GM04504 (cell line): Measurements from ENCODE around the gene RSAD1.
A peak's percentile ranks its signal among the peaks of the same experiment; 100 is the strongest.

Experiments used
- DNase-seq: peaks from one replicate; pipeline ENCODE4 v3.0.0-alpha.2; 2012; ENCODE audit warnings: low read depth

RSAD1 gene

DNA sequence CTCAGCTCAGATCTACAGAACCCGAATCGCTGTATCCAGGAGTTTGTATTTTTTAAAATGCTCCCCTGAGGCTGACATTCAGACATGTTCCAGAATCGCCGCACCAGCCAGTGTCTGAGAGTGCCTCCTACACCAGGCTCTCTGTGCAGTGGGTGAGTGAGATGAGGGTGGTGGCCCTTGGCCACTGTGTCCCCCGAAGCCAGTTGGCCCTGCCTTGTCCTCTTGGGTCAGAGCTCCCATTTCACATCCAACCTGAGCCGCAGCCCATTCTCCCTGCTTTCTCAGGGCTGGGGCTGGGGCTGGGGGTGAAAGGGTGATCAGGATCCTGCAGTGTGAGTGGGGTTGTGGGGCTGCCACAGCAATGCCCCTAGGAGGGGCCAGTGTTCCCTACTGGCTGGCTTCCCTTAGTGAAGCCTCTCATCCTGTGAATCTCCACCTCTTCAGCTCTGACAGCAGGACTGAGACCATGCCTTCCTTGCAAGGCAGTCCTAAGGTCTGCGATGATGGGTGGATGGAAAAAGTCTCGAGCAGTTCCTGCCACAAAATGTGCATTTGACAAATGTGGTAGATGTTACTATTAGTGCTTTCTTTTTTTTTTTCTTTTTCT is 16.7 kb downstream of the RSAD1 start:
- DNase-seq = no peak

DNA sequence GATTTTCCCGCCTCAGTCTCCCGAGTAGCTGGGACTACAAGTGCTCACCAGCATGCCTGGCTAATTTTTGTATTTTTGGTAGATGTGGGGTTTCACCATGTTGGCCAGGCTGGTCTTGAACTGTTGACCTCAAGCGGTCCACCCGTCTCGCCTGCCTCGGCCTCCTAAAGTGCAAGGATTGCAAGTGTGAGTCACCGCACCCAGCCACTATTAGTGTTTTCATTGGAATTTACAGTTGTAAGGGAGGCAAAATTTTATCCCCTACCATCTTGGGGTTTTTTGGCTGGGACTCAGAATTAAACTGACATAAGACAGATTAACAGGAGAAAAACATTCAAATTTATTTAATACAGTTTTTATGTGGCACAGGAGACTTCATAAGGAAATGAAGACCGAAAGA is 17.3 kb downstream of the RSAD1 start:
- no peak for DNase-seq

DNA sequence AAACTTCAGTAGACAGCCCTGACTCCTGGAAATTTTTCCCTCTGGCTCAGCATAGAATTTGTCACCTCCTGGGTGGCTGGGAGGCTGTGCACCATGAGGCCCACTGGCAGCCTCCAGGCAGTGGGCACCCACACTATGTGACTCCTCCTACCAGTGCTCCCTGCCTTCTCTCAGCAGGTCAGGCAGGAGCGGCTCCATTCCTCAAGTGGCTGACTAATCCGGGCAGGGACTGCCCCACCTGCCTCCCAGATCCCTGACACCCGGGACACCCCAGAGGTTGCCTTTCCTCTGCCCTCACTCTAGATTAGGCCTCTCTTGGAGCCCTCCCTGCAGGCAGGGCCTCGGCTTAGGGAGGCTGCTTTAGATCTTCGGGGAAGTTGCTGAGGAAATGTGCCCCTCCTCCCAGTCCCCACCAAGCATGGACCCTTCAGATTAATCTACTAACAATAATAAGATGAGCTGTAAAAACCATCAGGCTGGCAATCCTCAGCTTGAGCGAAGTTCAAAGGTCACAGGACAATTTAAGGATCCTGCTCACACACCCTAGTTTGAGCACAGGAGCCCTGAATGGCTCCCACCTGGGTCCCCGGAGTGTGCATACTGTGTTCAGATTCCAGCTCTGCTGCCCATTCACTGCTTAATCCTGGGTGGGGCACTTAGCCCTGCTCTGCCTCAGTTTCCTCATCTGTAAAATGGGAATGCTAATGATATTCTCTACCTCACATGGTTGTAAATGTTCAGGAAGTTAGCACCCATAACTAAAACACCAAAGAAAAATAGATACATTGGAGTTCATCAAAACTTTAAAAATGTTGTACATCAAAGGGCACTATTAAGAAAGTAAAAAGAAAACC is 19.6 kb downstream of the RSAD1 start:
- no peak for DNase-seq

DNA sequence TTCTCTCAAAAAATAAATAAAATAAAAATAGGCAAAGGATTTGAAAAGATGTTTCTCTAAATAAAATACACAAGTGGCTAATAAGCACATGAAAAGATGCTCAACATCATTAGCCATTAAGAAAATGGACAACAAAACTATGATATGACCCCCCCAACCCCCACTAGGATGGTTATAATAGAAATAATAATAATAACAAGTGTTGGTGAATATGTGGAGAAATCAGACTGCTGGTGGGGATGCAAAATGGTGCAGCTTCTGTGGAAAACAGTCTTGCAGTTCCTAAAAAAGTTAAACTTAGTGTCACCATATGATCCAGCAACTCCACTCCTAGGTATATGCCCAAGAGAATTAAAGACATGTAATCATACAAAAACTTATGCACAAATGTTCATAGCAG is 20.6 kb downstream of the RSAD1 start:
- no peak for DNase-seq

DNA sequence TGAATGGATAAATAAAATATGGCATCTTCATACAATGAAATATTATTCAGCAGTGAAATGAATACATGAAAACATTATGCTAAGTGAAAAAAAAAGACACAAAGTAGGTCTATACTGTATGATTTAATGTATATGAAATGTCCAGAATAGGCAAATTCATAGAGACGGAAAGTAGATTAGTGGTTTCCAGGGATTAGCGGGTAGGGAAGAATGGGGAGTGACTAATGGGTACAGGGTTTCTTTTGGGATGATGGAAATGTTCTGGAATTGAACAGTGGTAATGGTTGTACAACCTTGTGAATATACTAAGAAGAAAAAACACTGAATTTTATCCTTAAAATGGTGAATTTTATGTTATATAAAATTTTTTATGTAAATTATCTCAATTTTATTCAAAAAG is 21.1 kb downstream of the RSAD1 start:
- no peak for DNase-seq

DNA sequence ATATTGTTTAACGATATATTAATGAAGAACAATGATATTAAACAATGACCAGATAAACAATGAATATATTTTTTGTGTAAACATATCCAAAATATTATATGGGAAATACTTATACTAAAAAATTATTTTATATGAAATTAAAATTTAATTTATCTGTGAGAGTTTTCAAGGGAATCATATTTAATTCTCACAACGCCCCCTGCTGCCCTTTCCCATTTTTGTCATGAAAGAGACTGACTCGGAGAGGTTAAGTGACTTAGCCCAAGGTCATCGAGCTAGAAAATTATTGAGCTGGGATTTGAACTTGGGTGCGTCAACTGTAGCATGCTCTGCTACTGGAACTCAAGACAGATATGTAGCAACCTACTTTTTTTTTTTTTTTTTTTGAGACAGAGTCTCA is 22.4 kb downstream of the RSAD1 start:
- no peak for DNase-seq

DNA sequence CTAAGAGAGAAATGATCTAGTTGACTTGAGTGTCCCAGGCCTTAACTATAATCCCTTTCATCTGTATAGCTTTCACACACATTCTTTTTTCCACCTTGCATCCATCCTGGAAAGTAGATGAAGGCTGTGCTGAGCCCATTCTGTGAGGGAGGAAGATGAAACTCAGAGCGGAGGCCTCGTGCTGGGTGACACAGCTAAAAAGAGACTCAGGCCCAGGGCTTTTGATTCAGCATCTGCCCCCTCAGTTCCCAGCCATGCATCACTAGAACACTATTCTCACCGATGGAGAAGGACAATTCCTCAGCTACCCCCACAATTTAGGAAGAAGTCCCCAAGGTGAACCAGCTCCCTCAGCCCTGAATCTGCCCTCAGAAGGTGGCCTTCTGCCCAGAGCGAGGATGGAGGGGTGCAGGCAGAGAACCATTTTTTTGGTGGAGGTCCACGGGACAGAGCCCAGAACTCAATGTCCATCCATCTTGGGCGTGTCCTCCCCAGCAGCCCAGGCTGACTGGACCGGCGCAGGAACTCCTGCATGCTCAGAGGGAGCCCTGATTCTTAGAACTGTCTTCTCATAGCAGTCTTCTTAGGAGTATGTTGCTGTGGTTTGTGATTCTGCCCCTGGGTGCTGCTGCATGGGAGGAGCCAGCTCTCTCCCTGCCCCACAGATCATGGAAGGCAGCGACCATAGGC is 23.8 kb downstream of the RSAD1 start:
- no peak for DNase-seq

DNA sequence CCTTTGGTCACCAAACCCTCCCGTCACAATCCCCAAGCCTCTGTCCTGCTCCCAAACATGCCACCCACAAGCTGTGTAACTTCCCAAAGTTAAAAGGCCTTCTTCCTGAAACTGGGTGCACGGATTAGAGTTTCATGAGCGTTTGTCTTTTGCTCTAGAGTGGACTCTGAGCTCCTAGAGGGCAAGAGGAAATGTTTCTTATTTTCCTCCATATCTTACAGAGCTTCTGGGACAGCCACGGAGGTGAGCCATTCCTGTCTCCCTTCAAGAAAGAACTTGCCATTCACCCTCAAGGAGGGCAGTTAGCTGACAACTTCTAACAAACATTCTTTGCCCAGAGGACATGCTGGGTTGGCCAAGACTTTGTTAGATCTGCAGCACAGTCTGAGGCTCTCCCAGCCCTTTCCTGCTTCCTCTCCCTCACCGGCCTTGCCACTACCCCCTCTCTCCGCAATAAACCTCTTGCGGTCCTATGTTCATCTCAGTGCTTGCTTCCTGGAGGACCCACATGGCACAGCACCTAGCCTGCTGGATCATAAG is 27.0 kb downstream of the RSAD1 start:
- DNase-seq = no peak

DNA sequence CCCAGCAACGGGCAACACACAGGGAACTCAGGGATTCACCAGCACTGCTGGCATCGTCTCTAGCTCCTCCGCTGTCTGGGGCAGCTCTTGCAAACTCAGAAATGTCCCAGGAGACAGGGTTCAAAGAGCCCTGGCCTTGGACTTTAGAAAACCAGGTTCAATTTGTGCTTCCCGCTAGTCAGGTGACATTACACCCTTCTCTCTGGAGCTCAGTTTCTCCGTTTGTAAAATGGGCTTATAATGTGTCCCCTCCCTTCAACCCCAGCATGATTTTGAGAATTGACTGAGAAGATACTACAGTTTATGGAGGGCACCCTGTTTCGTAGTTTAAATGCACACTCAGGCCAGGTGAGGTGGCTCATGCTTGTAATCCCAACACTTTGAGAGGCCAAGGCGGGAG is 27.6 kb downstream of the RSAD1 start:
- no peak for DNase-seq

DNA sequence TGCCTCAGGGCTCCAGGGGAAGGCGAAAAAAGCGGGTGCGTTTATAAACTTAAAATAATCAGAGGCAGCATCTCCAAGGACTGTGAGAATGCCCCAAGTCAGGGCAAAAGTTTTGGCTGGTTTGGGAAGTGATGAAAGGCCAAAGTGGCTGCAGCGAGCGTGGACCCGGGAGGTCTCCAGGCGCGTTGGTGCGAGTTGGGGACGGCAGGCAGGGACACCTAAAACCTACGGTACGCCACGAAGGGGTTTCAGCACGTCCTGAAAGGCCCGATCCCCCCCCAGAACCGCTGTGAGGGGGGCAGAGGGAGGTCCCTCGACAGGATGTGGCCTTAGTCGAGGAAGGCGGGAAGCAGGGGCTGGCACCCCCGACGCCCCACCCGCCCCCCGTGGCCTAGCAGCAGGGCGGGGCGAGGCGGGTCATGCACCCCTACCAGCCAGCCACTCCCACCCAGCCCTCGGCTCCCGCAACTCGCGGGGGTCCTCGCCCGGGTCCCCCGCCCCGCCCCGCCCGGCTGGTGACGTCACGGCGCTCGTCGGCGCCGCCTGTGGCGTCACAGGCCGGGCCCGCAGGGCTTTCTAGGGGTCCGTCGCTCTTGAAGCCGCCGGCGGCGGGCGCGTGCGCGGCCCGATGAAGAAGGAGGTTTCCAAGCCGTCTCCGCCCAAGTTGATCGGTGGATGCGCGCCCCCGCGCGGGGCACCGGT is 29.4 kb downstream of the RSAD1 start, which contains the start of gene MYCBPAP:
TSS of gene MYCBPAP (plus strand) at position 569 of the 702 bp plus-strand sequence. CDS start 236 bp downstream, outside the sequence.
- DNase-seq = peak; percentile 38

DNA sequence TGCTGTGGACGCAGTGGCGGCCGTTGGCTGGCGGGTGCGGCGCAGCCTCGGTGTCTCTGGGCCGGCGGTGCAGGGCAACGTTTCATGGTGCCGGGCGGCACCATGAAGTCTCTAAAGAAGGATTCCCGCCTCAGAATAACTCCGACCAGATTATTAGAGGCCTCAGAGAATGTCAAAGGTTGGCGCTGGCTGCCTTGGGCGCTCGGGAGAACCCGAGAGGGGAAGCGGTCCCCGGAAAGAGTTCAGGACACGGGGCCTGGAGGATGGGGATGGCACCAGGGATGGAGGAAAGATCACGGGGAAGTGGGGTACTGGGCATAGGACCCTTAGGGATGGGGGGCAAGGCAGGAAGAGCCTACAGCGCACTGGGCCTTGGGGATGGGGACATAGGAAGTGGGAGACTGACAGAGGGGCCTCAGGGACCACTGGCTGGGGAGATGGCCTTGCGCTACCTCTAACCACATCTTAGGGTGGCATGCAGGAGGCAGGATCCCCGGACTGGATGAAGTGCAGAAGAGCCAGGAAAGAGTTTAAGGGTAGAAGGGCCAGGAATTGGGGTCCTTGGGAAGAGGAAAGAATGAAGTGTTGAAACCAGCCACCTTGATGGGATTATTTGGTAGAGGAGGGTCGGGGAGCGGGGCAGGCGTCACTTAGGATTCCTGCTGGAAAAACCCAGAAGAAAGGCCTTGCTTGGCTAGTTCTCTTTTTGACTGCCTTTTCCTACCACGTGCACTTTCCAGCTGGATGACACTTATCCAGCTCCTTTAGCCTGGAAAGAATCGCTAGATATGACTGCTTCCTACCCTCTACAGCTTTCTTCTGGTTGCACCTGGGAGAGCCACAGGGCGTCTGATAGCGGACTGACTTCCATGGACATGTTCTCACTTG is 30.2 kb downstream of the RSAD1 start:
- DNase-seq = no peak

DNA sequence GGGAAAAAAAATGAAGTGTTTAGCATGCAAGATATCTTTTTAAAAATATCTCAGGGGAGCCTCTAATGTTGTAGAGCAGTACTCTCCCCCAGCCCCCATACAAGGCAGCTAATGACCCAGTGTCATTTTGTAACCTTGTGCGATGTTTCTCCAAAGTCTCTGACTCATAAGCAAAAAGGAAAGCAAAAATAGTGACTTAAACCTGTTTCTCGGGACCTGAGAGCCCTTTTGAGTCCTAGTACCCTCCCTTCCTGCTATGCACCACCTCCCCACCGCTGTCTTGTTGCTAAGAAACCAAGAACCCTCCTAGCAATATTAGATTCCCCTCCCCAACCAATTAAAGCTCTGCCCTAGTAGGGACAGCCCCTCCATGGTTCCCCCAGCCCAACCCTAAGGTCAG is 32.4 kb downstream of the RSAD1 start:
- no peak for DNase-seq

DNA sequence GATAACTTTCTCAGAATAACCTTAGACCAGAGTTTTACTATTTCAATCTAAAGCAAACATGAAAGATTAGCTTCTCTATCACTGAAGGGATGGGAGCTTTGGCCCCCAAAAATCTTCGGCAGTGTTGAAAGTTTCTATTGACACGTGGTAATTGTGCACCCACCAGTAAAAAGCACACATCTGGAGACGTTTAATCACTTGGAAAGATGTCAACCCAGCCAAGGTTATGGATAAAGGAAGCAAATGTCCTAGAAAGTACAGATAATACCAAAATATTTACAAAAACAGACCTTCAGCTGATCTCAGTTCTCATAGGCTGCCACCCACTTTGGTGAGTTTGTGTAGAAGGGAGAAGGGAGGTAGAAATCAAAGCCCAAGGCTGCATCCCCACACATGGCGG is 34.8 kb downstream of the RSAD1 start:
- no peak for DNase-seq

DNA sequence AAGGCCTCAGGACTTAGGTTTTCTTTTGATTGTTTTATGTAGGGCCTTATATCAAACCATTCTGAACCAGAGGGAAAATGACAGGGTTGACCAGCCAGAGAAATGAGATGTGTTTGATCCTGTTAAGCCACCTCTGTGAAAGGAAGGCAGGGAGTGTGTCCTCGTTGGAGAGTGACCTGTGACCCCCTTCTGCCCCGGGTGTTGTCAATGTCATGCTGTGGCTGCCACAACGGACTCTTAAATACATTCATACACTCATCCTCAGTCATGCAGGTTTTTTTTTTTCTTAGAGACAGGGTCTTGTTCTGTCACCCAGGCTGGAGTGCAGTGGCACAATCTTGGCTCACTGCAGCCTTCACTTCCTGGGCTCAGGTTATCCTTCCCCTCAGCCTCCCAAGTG is 35.7 kb downstream of the RSAD1 start:
- DNase-seq = no peak

DNA sequence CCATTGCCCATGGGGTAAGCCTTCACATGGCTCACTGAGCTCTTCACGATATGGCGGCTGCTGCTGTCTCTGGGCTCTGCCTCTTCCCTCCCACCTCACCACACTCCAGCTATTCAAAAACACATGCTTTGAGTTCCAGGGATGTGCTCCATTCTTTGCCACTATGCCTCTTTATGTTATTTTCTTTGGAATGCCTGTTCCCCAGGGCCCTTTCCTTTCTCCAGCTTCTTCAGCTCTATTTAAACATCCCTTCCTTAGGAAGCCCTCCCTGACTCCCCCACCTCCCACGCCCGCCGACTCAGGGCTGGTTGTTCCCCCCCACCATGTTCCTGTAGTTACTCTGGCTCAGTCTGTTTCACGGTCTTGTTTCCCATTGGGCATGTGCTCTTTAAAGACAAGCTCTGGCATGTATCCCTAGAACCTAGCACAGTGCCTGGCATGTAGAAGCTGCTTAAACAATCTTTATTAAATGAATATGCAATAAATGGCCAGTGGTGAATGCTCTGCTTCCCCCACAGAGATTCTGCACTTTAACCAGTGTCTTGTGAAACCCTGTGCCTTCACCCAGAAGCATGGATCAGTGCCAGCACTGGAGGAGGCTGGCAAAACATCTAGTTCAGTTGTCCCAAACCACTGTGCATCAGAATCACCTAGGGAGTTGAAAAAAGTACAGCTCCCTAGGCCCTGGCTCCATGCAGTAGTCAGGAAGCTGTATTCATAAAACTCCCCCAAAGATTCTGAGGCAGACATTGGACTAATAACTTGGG is 36.5 kb downstream of the RSAD1 start:
- no peak for DNase-seq

DNA sequence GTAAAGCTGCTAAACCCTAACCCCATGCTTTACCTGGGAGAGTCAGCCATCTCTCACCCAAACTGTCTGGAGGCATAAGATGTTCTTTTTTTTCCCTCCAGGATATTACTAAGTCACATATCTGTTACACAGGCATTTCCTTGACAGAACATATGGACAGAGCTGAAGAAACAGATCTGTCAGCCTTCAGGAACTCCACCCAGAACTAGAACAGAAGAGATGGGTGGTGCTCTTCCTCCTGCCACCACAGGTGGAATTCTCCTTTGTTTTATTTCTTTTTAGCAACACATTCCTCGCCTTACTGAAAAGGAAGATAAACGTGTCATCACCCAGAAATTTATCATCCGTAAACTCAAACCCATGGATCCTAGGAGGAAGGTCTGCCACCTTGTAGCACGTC is 38.4 kb downstream of the RSAD1 start:
- no peak for DNase-seq

DNA sequence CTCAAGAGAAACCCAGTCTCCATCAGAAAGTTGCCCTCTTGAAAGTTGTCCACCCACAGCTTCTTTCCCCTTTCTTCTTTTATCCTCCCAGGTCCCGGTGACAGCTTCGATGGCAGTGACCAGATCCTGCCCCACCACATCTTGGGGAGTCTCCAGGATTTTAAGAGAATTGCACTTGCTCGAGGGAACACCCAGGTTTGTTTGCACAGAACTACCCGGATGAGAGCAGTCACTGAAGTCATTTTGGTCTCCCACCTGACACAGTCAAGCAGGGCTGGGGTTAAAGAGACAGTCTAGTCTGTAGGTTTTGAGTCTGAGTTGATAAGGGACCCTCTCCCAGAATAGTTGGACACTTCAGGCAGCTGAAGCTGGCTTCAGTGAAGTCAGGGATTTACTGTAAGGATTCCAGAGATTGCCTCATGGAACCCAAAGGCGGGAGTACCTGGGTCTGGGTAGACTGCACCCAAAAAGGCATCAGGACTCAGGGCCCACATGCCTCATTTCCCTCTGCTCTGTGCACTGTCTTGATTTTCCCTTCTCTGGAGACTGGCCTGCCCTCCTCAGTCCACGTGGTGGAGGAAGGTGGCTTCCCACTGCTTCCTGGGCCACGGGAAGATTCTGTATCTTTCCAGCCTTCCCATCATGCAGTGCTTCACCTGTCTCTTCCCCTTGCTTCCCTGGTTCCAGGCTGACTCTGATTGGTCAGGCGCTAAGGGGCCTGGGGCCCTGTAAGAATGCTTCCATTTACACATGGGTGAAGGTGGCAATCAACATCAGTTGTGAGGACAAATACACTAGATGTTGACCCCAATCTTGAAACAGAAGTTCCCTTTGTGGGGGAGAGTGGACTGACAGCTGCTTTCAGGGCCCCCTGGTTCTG is 39.1 kb downstream of the RSAD1 start:
- no peak for DNase-seq

DNA sequence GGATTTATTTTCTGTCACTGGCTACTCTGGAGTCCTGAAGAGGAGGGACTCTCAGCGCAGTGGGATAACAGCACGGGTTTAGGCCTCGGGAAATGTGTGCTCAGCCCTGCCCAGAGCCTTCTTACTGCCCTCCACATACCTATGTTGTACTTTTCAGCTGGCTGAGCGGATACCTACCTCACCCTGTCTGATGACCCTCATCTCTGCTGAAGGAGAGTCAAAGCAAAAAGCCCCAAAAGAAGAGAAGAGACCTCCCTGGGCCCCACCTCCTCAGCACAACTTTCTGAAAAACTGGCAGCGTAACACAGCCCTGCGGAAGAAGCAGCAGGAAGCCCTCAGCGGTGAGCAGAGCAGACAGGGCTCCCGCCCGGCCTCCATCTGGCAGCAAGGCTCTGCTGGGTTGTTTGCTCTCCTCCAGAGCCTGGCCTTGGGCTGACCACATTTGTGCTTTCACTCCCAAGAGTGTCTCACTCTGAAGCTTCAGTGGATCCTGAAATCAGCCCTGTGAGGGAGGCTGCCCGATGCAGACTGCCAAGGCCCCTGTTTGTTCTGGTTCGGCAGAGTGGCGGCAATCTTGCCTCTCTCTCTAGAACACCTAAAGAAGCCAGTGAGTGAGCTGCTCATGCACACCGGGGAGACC is 39.8 kb downstream of the RSAD1 start:
- DNase-seq = no peak
